ENCODE measurements around the gene SUCLG2.
"Not testable (repeated sequence)": the region's sequence is repeated elsewhere in the genome, so short reads cannot be mapped to it uniquely, and the experiment has no call there.

Gene SUCLG2

GRCh38 chr3:67551361-67552016 is 102.9 kb downstream of the SUCLG2 start:
- DNase-seq = no peak

GRCh38 chr3:67550541-67550940 is 103.9 kb downstream of the SUCLG2 start:
- DNase-seq = no peak

- not testable (repeated sequence) for DNase-seq
Observed at GRCh38 chr3:67542502-67543250, 111.7 kb downstream of the SUCLG2 start.

- DNase-seq = no peak
Observed at GRCh38 chr3:67540198-67540894, 114.1 kb downstream of the SUCLG2 start.

- not testable (repeated sequence) for DNase-seq
Observed at GRCh38 chr3:67537203-67537602, 117.2 kb downstream of the SUCLG2 start.

GRCh38 chr3:67535006-67535405 is 119.4 kb downstream of the SUCLG2 start:
- no peak for DNase-seq

- DNase-seq = no peak
Observed at GRCh38 chr3:67534594-67534993, 119.8 kb downstream of the SUCLG2 start.

- DNase-seq = no peak
Observed at GRCh38 chr3:67531181-67532101, 123.0 kb downstream of the SUCLG2 start.

GRCh38 chr3:67529915-67530314 is 124.5 kb downstream of the SUCLG2 start:
- DNase-seq = no peak

GRCh38 chr3:67529337-67529736 is 125.1 kb downstream of the SUCLG2 start:
- no peak for DNase-seq

GRCh38 chr3:67526246-67526645 is 128.2 kb downstream of the SUCLG2 start:
- DNase-seq = no peak

- no peak for DNase-seq
Observed at GRCh38 chr3:67524046-67524445, 130.4 kb downstream of the SUCLG2 start.

GRCh38 chr3:67522081-67522480 is 132.3 kb downstream of the SUCLG2 start:
- no peak for DNase-seq

- no peak for DNase-seq
Observed at GRCh38 chr3:67521053-67521646, 133.3 kb downstream of the SUCLG2 start.

GRCh38 chr3:67518236-67518635 is 136.2 kb downstream of the SUCLG2 start:
- DNase-seq = peak; percentile 30

- no peak for DNase-seq
Observed at GRCh38 chr3:67517781-67518180, 136.6 kb downstream of the SUCLG2 start.

- DNase-seq = no peak
Observed at GRCh38 chr3:67516496-67516895, 137.9 kb downstream of the SUCLG2 start.

GRCh38 chr3:67515778-67516177 is 138.6 kb downstream of the SUCLG2 start:
- DNase-seq = no peak

GRCh38 chr3:67509471-67510075 is 144.8 kb downstream of the SUCLG2 start:
- no peak for DNase-seq

GRCh38 chr3:67507584-67507983 is 146.8 kb downstream of the SUCLG2 start:
- no peak for DNase-seq

GRCh38 chr3:67500709-67501108 is 153.7 kb downstream of the SUCLG2 start:
- DNase-seq = no peak

- DNase-seq = no peak
Observed at GRCh38 chr3:67497746-67498145, 156.7 kb downstream of the SUCLG2 start.

Measured in NCI-H2081 treated with DMSO at 0.1 percent for 48 hours (cell line).